Colonic mucosa (tissue), 4 donors: Measurements from ENCODE around the gene IFT74. TPM values are rescaled to one million over a fixed set of nuclear protein-coding genes. Genes with fewer than 3 reads are reported as not detected.

Source experiments
- DNase-seq: peaks from one replicate; pipeline ENCODE4 v3.0.0-alpha.2; 2020
- H3K27ac ChIP-seq: fragments of 200-600 bp; one replicate; pipeline ENCODE4 v1.8.0; 2021
- H3K27me3 ChIP-seq: fragments of 200-600 bp; one replicate; pipeline ENCODE4 v1.8.0; 2021
- H3K36me3 ChIP-seq: fragments of 200-600 bp; one replicate; pipeline ENCODE4 v1.8.0; 2021
- H3K4me1 ChIP-seq: fragments of 200-600 bp; one replicate; pipeline ENCODE4 v1.8.0; 2021; ENCODE audit warnings: mild to moderate bottlenecking
- H3K4me3 ChIP-seq: fragments of 200-600 bp; one replicate; pipeline ENCODE4 v1.8.0; 2021
- H3K9ac ChIP-seq, 2 donors: one replicate each; pipeline ENCODE4 v1.7.0; 2013; ENCODE audit warnings: control low read depth in 2 of 2, low read depth in 2 of 2, low read length in 2 of 2
- H3K9me3 ChIP-seq: fragments of 200-600 bp; one replicate; pipeline ENCODE4 v1.8.0; 2021
- CTCF ChIP-seq: fragments of 200-600 bp; IDR thresholded peaks from one replicate; pipeline ENCODE4 v1.8.0; 2022; ENCODE audit warnings: antibody characterized with exemption, mild to moderate bottlenecking
- intact Hi-C: fragments of 100-400 bp; cut with DNase I; formaldehyde crosslinking; loops from one replicate; pipeline ENCODE4 v1.14.1; 2022
- total RNA-seq, 2 donors: library from RNA; stranded (reverse); fragmentation: NEBNext Ultra II Directional in 1 of 2; extraction: Animal tissue kit (Norgen Biotek cat#: 25700) in 1 of 2; gene quantifications; one replicate each; pipeline ENCODE4 v1.2.1, GENCODE V29; 2021
- donor health status: healthy.
- donor health status: DM: no; HTN: no; CAD: no.
- donor health status: DM: no; HTN: no; CAD: no.

The IFT74 gene
- total RNA-seq, 2 donors from 2014 or later, result 12.3 to 14.8 TPM

- Histone ChIP-seq H3K4me1 (peaks cover 15% of the 10 kb centered on the region), H3K36me3 (no peaks in the 10 kb centered on the region), H3K27ac (peak within 1 kb of the TSS; percentile 88), H3K4me3 (peak within 1 kb of the TSS; percentile 90), H3K27me3 (no peaks in the 10 kb centered on the region), H3K9me3 (no peaks in the 10 kb centered on the region), H3K9ac (peak within 1 kb of the TSS; percentile 91 to 99)
- DNase-seq, result peak; percentile 92
- TF ChIP-seq CTCF, result no peak
- intact Hi-C loops, result no loop called here
These were observed 9.2 kb upstream of the IFT74 start, which contains the start of gene PLAA for GRCh38 chr9:26946753-26947727. PLAA (minus strand) TSS chr9:26947242; CDS start chr9:26947045, 197 bp downstream.

GRCh38 chr9:26947736-26948135 is 8.5 kb upstream of the IFT74 start:
- no peaks in the 10 kb centered on the region for H3K9me3 ChIP-seq
- peak overlapping the region; percentile 90 for H3K4me3 ChIP-seq
- no peaks in the 10 kb centered on the region for H3K27me3 ChIP-seq
- no peak for DNase-seq
- peak overlapping the region; percentile 88 for H3K27ac ChIP-seq
- intact Hi-C loops, result no loop called here
- H3K9ac ChIP-seq, result peak overlapping the region in 1 of 2 donors; percentile 99
- TF ChIP-seq CTCF, result no peak
- peaks cover 15% of the 10 kb centered on the region for H3K4me1 ChIP-seq
- no peaks in the 10 kb centered on the region for H3K36me3 ChIP-seq

GRCh38 chr9:26949637-26950069 is 6.6 kb upstream of the IFT74 start:
- peaks cover 15% of the 10 kb centered on the region for H3K4me1 ChIP-seq
- no peaks in the 10 kb centered on the region for H3K9me3 ChIP-seq
- H3K27ac ChIP-seq, result no peak overlapping the region
- TF ChIP-seq CTCF, result no peak
- H3K36me3 ChIP-seq, result no peaks in the 10 kb centered on the region
- intact Hi-C loops, result no loop called here
- no peaks in the 10 kb centered on the region for H3K27me3 ChIP-seq
- no peak for DNase-seq
- H3K4me3 ChIP-seq, result no peak overlapping the region
- no peak overlapping the region for H3K9ac ChIP-seq

GRCh38 chr9:26950521-26950920 is 5.7 kb upstream of the IFT74 start:
- intact Hi-C loops, result no loop called here

GRCh38 chr9:26951794-26952193 is 4.4 kb upstream of the IFT74 start:
- Histone ChIP-seq H3K9ac (no peak overlapping the region), H3K4me3 (no peak overlapping the region), H3K27me3 (no peaks in the 10 kb centered on the region), H3K4me1 (peaks cover 5% of the 10 kb centered on the region), H3K36me3 (no peaks in the 10 kb centered on the region), H3K27ac (no peak overlapping the region), H3K9me3 (no peaks in the 10 kb centered on the region)
- intact Hi-C loops, result no loop called here
- TF ChIP-seq CTCF, result no peak
- DNase-seq, result no peak

More at GRCh38 chr9:26950521-26950920, 5.7 kb upstream of the IFT74 start:
- Histone ChIP-seq H3K4me1 (peaks cover 11% of the 10 kb centered on the region), H3K9ac (no peak overlapping the region), H3K36me3 (no peaks in the 10 kb centered on the region), H3K9me3 (no peaks in the 10 kb centered on the region), H3K27me3 (no peaks in the 10 kb centered on the region), H3K27ac (no peak overlapping the region), H3K4me3 (no peak overlapping the region)
- TF ChIP-seq CTCF, result no peak
- no peak for DNase-seq
